Right ventricle myocardium superior (tissue), 1 donor: Measurements from ENCODE around the gene ONECUT2. TPM values are rescaled to one million over a fixed set of nuclear protein-coding genes. Genes with fewer than 3 reads are reported as not detected.

Source experiments
- ATAC-seq: fragments of 200-7000 bp; cut with Tn5 transposase; one replicate; pipeline ENCODE4 v1.9.1; 2020; ENCODE audit warnings: mild to moderate bottlenecking; ENCODE audit not compliant: poor library complexity
- DNase-seq: peaks from one replicate; pipeline ENCODE4 v3.0.0-alpha.2; 2020
- intact Hi-C: fragments of 100-400 bp; cut with DNase I; formaldehyde crosslinking; loops from one replicate; pipeline ENCODE4 v1.11.2; 2022
- total RNA-seq: library from RNA; stranded (reverse); fragmentation: NEBNext Ultra II Directional; extraction: Animal tissue kit (Norgen Biotek cat#: 25700); gene quantifications from one replicate; pipeline ENCODE4 v1.2.1, GENCODE V29; 2021
- donor health status: DM: no; HTN: yes; CAD: no; lungs with severe emphysema.

Gene ONECUT2
- total RNA-seq, 1 donor from 2014 or later = 0.03 TPM

GRCh38 chr18:57430079-57431001 lies 4.8 kb upstream of the ONECUT2 start:
- intact Hi-C loops = no loop called here
- DNase-seq = no peak
- no peak for ATAC-seq

- DNase-seq (no peak), ATAC-seq (no peak)
- intact Hi-C loops = no loop called here
Measured at GRCh38 chr18:57431002-57431382, 4.2 kb upstream of the ONECUT2 start.

GRCh38 chr18:57431467-57432080 lies 3.6 kb upstream of the ONECUT2 start:
- ATAC-seq = no peak
- no peak for DNase-seq
- intact Hi-C loops = no loop called here

GRCh38 chr18:57432140-57432539 lies 3.0 kb upstream of the ONECUT2 start:
- DNase-seq = no peak
- no peak for ATAC-seq
- intact Hi-C loops = no loop called here

GRCh38 chr18:57432751-57433400 lies 2.3 kb upstream of the ONECUT2 start:
- intact Hi-C loops = no loop called here
- DNase-seq (no peak), ATAC-seq (no peak)

GRCh38 chr18:57433482-57433881 lies 1.7 kb upstream of the ONECUT2 start:
- DNase-seq (no peak), ATAC-seq (no peak)
- intact Hi-C loops = no loop called here

- no peak for ATAC-seq
- intact Hi-C loops = no loop called here
Measured at GRCh38 chr18:57433934-57434535, 1.1 kb upstream of the ONECUT2 start.

GRCh38 chr18:57435846-57436190 lies 644 bp downstream of the ONECUT2 start:
- intact Hi-C loops = no loop called here
- no peak for ATAC-seq
- DNase-seq = no peak

More at GRCh38 chr18:57433934-57434535, 1.1 kb upstream of the ONECUT2 start:
- no peak for DNase-seq

GRCh38 chr18:57436191-57436964 lies 1.2 kb downstream of the ONECUT2 start:
- no peak for ATAC-seq
- DNase-seq = no peak
- intact Hi-C loops = no loop called here

GRCh38 chr18:57436965-57437333 lies 1.8 kb downstream of the ONECUT2 start:
- intact Hi-C loops = no loop called here
- ATAC-seq (no peak), DNase-seq (no peak)

GRCh38 chr18:57437402-57437765 lies 2.2 kb downstream of the ONECUT2 start:
- no peak for DNase-seq
- intact Hi-C loops = no loop called here
- no peak for ATAC-seq

GRCh38 chr18:57437766-57438671 lies 2.8 kb downstream of the ONECUT2 start:
- DNase-seq (peak; percentile 45), ATAC-seq (peak; percentile 60)
- intact Hi-C loops = no loop called here

- ATAC-seq = no peak
- intact Hi-C loops = no loop called here
- DNase-seq = no peak
Measured at GRCh38 chr18:57438743-57439608, 3.8 kb downstream of the ONECUT2 start.

GRCh38 chr18:57439609-57439968 lies 4.4 kb downstream of the ONECUT2 start:
- DNase-seq (no peak), ATAC-seq (no peak)
- intact Hi-C loops = no loop called here

- DNase-seq (no peak), ATAC-seq (no peak)
- intact Hi-C loops = no loop called here
Measured at GRCh38 chr18:57439985-57440330, 4.8 kb downstream of the ONECUT2 start.

- DNase-seq = no peak
- no peak for ATAC-seq
- intact Hi-C loops = no loop called here
Measured at GRCh38 chr18:57440331-57441070, 5.3 kb downstream of the ONECUT2 start.
